Measurements from ENCODE around the gene TMCO6.

TMCO6 gene

DNA sequence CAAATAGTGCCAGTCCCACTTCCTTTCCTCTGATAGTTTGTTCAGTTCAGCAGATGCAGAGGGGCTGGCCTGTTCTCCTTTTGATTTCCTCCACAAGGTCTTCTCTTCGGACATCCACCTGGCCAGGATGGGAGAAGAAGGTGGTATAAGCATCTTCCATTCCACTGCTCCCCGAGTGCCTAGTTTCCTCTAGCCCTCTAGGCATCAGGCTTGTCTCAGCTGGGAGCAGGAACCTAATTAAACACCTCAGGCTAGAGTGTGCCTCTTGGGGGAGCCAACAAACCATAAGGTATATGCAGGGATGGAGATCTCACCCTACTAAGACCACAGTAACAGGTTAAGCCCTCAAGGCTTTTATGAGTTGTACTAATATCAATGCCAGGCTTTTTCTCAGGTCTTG, 35.0 kb downstream of the TMCO6 start:
- no peak for DNase-seq

DNA sequence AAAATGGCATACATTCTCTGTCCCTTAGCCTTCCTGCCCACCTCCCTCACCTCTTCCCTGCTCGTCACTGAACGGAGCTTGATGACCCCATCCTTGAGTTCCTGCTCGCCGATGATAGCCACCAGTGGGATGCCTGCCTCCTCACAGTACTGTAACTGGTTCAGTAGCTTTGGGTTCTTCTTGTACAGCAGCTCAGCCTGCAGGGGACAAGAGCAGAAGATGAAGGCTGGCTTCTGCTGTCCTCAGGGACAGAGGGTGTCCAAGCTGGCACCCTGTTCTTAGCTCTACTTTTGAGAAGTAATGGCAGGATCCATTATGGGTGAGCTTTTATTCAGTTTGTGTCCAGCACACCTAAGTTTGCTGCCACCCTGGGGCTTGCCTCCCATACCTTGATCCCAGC, 35.4 kb downstream of the TMCO6 start:
- DNase-seq, result no peak

DNA sequence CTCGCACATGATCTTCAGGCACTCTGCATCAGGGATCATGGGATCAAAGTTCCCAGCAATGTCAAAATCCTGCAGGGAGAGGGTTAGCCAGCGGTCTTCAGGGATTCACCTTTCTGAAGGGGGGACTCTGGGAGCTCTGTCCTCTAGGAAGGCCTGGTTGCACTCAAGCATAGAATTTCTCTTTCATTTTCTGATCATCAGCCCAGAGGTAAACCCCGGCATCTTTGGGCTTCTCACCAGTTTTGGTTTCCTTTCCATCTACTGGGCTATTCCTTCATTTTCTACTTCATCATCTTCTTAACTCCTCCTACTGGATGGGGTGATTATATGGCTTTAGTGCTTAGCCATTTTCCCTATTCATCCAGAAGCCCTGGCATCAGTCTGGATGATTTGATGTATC, 38.7 kb downstream of the TMCO6 start:
- no peak for DNase-seq

DNA sequence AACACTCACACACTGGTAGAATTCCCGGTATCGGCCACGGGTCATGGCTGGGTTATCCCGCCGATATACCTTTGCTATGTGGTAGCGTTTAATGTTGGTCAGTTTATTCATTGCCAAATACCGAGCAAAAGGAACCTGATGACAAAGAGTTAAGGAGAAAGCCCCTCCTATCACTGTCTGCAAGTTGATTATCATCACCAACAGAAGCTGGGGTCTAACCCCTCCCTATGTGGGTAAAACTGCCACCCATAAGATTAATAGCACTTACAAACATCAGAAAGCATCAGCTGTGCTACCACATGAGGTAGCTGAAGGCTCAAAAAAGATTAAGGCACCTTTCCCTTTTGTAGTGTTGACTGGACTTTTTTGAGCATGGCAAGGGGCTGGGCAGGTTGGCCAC, 39.7 kb downstream of the TMCO6 start:
- DNase-seq, result no peak

DNA sequence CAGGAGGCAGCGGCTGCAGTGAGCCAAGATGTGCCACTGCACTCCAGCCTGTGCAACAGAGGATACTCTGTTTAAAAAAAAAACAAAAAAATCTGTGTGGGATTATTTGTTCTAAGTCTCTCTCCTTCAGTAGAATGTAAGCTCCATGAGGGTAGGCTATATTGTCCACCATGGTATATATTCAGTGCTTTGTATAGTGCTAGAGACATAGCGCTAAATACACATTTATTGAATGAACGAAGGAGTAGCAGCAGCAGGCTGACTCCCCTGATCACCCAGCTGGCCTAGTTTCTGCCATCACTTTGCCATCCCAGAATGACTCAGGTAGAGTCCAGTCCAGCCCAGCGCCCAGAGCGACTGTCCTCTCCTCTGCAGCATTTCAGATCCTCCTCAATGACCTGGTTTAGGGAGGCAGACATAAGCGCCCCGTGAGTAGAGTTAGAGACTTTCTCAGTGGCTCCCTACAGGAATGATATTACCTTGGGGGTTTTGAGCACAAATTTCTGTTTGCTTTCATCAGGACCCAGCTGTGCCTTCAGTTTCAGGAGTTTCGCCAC, 51.2 kb downstream of the TMCO6 start:
- no peak for DNase-seq

DNA sequence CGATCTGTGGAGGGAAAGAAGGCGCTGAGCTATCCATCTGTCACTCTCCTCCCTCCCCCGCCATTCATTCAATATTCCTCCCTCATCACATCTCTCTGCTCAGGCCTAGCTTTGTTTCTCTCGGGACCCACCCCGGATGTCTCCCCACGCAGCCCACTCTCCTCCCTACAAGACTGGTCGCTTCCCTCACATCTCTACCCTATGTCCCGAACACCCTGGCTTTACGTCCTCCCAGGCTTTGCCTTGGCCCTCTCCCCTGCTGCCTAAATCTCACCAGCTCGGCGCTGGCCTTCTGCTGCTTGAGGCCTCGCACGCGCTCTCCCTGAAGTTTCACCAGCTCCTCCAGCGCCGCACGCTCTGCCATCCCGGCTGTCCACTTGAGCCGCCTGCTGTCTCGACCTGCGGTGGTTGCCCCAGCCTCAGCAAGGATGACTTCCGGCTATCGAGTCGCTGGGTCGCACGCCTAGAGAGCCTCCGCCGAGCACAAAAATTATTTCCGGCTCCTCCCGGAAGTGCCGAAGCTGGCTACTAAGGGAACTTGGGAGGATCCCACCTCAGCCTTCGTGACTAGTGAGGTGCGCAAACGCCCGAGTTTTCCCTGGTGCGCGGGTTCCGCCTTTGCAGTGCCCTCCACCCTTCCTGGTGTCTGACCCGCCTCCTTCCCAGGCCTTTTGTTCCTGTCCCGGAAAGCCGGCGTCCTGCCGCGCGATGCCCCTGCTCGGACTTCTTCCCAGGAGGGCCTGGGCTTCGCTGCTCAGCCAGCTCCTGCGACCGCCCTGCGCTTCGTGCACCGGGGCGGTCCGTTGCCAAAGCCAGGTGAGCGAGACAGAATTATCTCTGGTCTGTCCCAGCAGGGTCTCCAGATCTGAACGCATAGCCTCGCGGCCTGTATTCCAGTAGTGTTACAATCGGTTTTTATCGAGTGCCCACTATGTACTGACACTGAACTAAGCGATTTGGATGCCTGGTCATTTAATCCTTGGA, 52.0 kb downstream of the TMCO6 start, which contains the start of the genes HARS1 and HARS2:
HARS1 (minus strand) TSS at position 430 of the 984 bp plus-strand sequence; CDS start at position 364, 66 bp downstream.
HARS2 (plus strand) TSS at position 515 of the 984 bp plus-strand sequence; CDS start at position 709, 194 bp downstream.
- DNase-seq, result peak; percentile 79 to 84

DNA sequence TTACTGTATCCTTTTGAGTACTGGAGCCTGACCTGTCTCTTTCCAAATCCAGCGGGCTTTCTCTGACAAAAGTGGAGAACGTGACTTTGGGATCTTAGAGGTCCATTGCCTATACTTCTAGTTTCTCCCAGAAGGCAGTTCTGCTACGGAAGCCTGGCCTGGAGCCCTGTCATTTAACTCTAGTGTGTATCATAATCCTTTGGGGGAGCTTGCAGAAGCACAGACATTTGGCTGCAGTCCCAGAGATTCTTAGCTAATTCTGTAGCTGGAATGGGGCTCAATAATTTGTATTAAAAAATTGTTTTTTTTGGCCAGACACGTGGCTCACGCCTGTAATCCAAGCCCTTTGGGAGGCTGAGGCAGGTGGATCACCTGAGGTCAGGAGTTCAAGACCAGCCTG, 55.0 kb downstream of the TMCO6 start:
- no peak for DNase-seq
